Neural progenitor cell (in vitro differentiated cells): ENCODE measurements around the gene WEE2.

Experiments used
- CTCF ChIP-seq: fragments of 200-600 bp; sonication (generic); IDR thresholded peaks from 2 replicates; pipeline ENCODE4 v1.5.1; 2017; ENCODE audit warnings: antibody characterized with exemption, mild to moderate bottlenecking
- EZH2phosphoT487 ChIP-seq: fragments of 200-600 bp; sonication (generic); IDR thresholded peaks from 2 replicates; pipeline ENCODE4 v1.6.1; 2017; ENCODE audit warnings: antibody characterized with exemption

GRCh38 chr7:141700296-141700847, 7.8 kb upstream of the WEE2 start:
- TF ChIP-seq CTCF (no peak), EZH2phosphoT487 (no peak)
